Thymus (tissue), 11 donors: ENCODE measurements around the gene C1orf159. TPM values are rescaled to one million over a fixed set of nuclear protein-coding genes. Genes with fewer than 3 reads are reported as not detected.
"Not testable (repeated sequence)": the region's sequence is repeated elsewhere in the genome, so short reads cannot be mapped to it uniquely, and the experiment has no call there.

Experiments used
- DNase-seq, 9 donors: peaks; one replicate each; pipeline ENCODE4 v3.0.0-alpha.2; 2013; ENCODE audit warnings: low spot score in 9 of 9, low read depth in 6 of 9, missing footprints in 1 of 9
- H3K27ac ChIP-seq, 2 donors: one replicate each; pipeline ENCODE4 v1.5.1; 2013; ENCODE audit warnings: control low read depth in 1 of 2, low read depth in 1 of 2, low read length in 1 of 2, mild to moderate bottlenecking in 1 of 2, moderate library complexity in 1 of 2
- H3K27me3 ChIP-seq, 2 donors: one replicate each; pipeline ENCODE4 v1.5.1; 2013; ENCODE audit warnings: low read length in 1 of 2; ENCODE audit not compliant: control insufficient read depth in 2 of 2, insufficient read depth in 1 of 2
- H3K36me3 ChIP-seq, 2 donors: one replicate each; pipeline ENCODE4 v1.5.1; 2013; ENCODE audit warnings: low read length in 1 of 2, mild to moderate bottlenecking in 1 of 2, moderate library complexity in 1 of 2; ENCODE audit not compliant: control insufficient read depth in 2 of 2, insufficient read depth in 2 of 2
- H3K4me1 ChIP-seq, 2 donors: one replicate each; pipeline ENCODE4 v1.5.1; 2013; ENCODE audit warnings: low read length in 2 of 2; ENCODE audit not compliant: control insufficient read depth in 2 of 2, insufficient read depth in 2 of 2
- H3K4me3 ChIP-seq, 2 donors: one replicate each; pipeline ENCODE4 v1.5.1; 2013; ENCODE audit warnings: low read length in 2 of 2, control low read depth in 1 of 2, mild to moderate bottlenecking in 1 of 2
- H3K9me3 ChIP-seq, 2 donors: one replicate each; pipeline ENCODE4 v1.5.1; 2013; ENCODE audit warnings: low read length in 1 of 2, mild to moderate bottlenecking in 1 of 2; ENCODE audit not compliant: control insufficient read depth in 2 of 2, insufficient read depth in 1 of 2
- WGBS: extraction: QIAGEN DNeasy Blood & Tissue Kit; methylation state at CpG from one replicate; pipeline ENCODE4 v1.1.7; 2013; 5-methylcytosine and 5-hydroxymethylcytosine counted together
- polyA plus RNA-seq: library from polyadenylated mRNA; stranded (reverse); fragments of 200-250 nt; gene quantifications from one replicate; pipeline ENCODE4 v1.2.3, GENCODE V29; 2013
- total RNA-seq: library from RNA; stranded (reverse); fragments of 120-200 nt; gene quantifications from one replicate; pipeline ENCODE4 v1.2.4, GENCODE V29; 2013
- donor health status: healthy.

The C1orf159 gene
- total and polyA plus RNA-seq, 2 donors, result 5.0 to 17.8 TPM

DNA sequence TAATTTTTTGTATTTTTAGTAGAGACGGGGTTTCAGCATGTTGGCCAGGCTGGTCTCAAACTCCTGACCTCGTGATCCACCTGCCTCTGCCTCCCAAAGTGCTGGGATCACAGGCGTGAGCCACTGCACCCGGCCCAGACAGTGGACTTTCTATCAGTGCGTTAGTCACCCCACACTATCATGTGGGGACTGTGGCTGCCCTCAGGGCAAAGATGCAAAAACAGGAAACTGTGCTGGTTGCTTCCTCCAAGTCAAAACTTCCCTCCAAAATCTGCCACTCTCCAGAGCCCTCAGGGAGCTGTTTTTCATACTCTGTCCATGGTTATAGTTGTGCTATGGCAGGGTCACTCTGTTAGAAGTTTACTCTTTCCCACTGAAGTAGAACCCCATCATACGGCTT is 11.7 kb downstream of the C1orf159 start:
- H3K36me3 ChIP-seq, H3K9me3 ChIP-seq, H3K4me3 ChIP-seq, H3K27ac ChIP-seq, H3K27me3 ChIP-seq, DNase-seq, H3K4me1 ChIP-seq: not testable (repeated sequence)
- 76% methylated on average over 6 of the region's 6 CpGs for WGBS

DNA sequence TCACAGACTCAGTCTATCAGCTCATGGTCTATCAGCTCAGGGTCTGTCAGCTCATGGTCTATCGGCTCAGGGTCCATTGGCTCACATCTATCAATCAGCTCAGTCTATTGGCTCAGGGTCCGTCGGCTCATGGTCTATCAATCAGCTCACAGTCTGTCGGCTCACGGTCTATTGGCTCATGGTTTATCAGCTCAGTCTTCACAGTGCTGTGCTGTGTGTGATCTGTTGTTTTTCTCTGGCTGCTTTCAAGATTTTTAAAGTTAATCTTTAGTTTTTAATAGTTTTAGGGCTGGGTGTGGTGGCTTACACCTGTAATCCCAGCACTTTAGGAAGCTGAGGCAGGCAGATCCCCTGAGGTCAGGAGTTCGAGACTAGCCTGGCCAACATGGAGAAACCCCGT is 14.4 kb downstream of the C1orf159 start:
- WGBS, result 98% methylated on average over 7 of the region's 7 CpGs
- DNase-seq, result no peak
- Histone ChIP-seq H3K4me1 (peaks cover 0 to 3% of the 10 kb centered on the region in 2 donors), H3K36me3 (peaks cover 0 to 5% of the 10 kb centered on the region in 2 donors), H3K27ac (no peak overlapping the region), H3K9me3 (peaks cover 0 to 4% of the 10 kb centered on the region in 2 donors), H3K27me3 (peaks cover 0 to 2% of the 10 kb centered on the region in 2 donors), H3K4me3 (no peak overlapping the region)

DNA sequence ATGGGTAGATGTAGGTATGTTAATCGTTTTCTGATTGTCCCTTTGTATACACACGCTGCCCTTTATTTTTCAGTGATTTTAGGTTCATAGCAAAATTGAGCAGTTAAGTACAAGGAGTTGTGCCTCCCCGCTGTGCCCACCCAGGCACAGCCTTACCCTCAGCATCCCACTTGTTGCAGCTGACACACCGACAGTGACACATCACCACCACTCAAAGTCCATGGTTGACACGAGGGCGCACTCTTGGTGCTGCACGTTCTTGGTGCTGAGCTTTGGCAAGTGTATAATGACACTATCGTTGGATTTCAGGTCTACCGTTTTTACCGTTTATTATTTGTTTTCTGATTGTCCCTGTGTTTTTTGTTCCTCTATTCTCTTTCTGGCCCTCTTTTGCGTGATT is 15.6 kb downstream of the C1orf159 start:
- Histone ChIP-seq H3K27ac (no peak overlapping the region), H3K9me3 (peaks cover 0 to 4% of the 10 kb centered on the region in 2 donors), H3K27me3 (peaks cover 0 to 2% of the 10 kb centered on the region in 2 donors), H3K36me3 (peaks cover 0 to 5% of the 10 kb centered on the region in 2 donors), H3K4me1 (peaks cover 0 to 3% of the 10 kb centered on the region in 2 donors), H3K4me3 (no peak overlapping the region)
- no peak for DNase-seq
- WGBS, result 98% methylated on average over 11 of the region's 11 CpGs

DNA sequence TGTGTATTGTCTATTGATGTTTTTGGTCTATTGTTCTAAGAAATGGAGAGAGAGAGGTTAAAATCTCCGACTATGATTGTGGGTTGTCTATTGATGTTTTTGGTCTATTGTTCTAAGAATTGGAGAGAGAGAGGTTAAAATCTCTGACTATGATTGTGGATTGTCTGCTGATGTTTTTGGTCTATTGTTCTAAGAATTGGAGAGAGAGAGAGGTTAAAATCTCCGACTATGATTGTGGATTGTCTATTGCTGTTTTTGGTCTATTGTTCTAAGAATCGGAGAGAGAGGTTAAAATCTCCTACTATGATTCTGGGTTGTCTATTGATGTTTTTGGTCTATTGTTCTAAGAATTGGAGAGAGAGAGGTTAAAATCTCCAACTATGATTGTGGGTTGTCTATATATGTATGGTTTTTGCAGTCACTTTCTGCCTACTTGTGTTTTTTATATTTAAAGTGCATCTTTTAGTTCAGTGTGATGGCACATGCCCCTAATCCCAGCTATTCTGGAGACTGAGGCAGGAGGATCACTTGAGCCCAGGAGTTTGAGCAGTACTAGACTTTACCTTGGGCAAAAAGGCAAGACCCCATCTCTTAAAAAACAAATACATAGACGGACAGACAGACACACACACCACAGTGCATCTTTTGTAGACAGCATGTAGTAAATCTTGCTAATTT is 16.2 kb downstream of the C1orf159 start:
- H3K9me3 ChIP-seq, result peaks cover 0 to 4% of the 10 kb centered on the region in 2 donors
- 89% methylated on average over 4 of the region's 4 CpGs for WGBS
- no peak overlapping the region for H3K27ac ChIP-seq
- peaks cover 0 to 4% of the 10 kb centered on the region in 2 donors for H3K36me3 ChIP-seq
- peaks cover 0 to 2% of the 10 kb centered on the region in 2 donors for H3K27me3 ChIP-seq
- H3K4me1 ChIP-seq, result peaks cover 0 to 3% of the 10 kb centered on the region in 2 donors
- no peak for DNase-seq
- H3K4me3 ChIP-seq, result no peak overlapping the region

DNA sequence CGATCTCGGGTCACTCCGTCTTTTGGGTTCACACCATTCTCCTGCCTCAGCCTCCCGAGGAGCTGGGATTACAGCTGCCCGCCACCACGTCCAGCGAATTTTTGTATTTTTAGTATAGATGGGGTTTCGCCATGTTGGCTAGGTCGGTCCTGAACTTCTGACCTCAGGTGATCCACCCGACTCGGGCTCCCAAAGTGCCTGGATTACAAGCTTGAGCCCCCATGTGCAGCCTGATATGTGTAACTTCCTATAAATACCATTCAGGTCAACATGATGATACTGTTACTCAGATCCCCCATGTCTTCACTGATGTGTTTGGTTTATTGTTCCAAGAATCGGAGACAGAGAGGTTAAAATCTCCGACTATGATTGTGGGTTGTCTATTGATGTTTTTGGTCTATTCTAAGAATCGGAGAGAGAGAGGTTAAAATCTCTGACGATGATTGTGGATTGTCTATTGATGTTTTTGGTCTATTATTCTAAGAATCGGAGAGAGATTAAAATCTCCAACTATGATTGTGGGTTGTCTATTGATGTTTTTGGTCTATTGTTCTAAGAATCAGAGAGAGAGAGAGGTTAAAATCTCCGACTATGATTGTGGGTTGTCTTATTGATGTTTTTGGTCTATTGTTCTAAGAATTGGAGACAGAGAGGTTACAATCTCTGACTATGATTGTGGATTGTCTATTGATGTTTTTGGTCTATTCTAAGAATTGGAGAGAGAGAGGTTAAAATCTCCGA is 17.0 kb downstream of the C1orf159 start:
- Histone ChIP-seq H3K27me3 (peaks cover 0 to 2% of the 10 kb centered on the region in 2 donors), H3K4me3 (no peak overlapping the region), H3K27ac (no peak overlapping the region), H3K36me3 (no peaks in the 10 kb centered on the region), H3K9me3 (peaks cover 0 to 4% of the 10 kb centered on the region in 2 donors), H3K4me1 (no peaks in the 10 kb centered on the region)
- DNase-seq, result no peak
- WGBS, result 89% methylated on average over 18 of the region's 18 CpGs

DNA sequence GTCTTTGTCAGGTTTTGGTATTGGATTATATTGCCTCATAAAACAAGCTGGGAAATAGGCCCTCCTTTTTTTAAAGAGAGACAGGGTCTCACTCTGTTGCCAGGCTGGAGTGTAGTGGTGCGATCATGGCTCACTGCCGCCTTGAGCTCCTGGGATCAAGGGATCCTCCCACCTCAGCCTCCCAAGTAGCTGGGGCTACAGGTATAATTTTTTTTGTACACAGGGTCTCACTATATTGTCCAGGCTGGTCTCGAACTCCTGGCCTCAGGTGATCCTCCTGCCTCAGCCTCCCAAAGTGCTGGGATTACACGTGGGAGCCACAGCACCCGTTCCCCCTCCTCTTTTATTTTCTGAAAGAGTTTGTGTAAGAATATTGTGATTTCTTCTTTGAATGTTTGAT is 19.8 kb downstream of the C1orf159 start:
- not testable (repeated sequence) for H3K27me3 ChIP-seq, H3K4me1 ChIP-seq, H3K9me3 ChIP-seq, H3K36me3 ChIP-seq, H3K27ac ChIP-seq, DNase-seq, H3K4me3 ChIP-seq
- WGBS, result 96% methylated on average over 5 of the region's 5 CpGs

DNA sequence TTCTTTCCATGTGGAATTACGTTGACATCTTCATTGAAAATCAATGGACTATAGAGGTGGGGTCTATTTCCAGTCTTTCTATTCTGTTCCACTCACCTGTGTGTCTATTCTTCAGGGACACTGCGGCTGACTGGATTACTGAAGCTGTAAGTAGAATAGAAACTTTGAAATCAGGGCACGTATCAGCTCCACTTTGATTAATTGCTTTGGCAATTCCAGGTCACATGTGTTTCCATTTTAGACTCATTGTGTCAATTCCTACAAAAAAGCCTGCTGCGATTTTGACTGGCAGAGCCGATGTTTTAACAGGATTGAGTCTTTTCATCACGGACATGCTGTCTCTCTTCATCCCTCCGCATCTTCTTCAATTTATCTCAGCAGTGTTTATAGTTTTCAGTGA is 20.9 kb downstream of the C1orf159 start:
- Histone ChIP-seq H3K9me3 (no peaks in the 10 kb centered on the region), H3K4me3 (no peak overlapping the region), H3K27ac (no peak overlapping the region), H3K36me3 (no peaks in the 10 kb centered on the region), H3K27me3 (no peaks in the 10 kb centered on the region), H3K4me1 (no peaks in the 10 kb centered on the region)
- DNase-seq, result no peak
- WGBS, result 96% methylated on average over 7 of the region's 7 CpGs

DNA sequence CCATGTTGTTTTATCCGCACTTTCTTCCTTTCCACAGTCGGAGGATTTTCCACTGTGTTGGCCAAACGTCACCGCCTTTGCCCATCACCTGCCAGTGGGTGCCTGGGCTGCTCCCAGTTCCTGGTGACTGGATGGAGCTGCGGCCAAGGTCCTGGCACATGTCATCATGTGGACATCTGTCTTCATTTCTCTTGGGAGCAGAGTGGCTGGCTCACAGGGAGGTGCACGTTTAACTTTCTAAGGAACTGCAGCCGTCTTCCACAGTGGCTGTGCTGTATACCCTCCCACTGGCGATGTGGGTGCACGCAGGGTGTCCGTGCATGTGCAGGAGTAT is 22.3 kb downstream of the C1orf159 start:
- no peaks in the 10 kb centered on the region for H3K27me3 ChIP-seq
- no peak overlapping the region for H3K27ac ChIP-seq
- no peak overlapping the region for H3K4me3 ChIP-seq
- WGBS, result 97% methylated on average over 10 of the region's 10 CpGs
- no peak for DNase-seq
- H3K36me3 ChIP-seq, result no peaks in the 10 kb centered on the region
- no peaks in the 10 kb centered on the region for H3K9me3 ChIP-seq
- H3K4me1 ChIP-seq, result no peaks in the 10 kb centered on the region

DNA sequence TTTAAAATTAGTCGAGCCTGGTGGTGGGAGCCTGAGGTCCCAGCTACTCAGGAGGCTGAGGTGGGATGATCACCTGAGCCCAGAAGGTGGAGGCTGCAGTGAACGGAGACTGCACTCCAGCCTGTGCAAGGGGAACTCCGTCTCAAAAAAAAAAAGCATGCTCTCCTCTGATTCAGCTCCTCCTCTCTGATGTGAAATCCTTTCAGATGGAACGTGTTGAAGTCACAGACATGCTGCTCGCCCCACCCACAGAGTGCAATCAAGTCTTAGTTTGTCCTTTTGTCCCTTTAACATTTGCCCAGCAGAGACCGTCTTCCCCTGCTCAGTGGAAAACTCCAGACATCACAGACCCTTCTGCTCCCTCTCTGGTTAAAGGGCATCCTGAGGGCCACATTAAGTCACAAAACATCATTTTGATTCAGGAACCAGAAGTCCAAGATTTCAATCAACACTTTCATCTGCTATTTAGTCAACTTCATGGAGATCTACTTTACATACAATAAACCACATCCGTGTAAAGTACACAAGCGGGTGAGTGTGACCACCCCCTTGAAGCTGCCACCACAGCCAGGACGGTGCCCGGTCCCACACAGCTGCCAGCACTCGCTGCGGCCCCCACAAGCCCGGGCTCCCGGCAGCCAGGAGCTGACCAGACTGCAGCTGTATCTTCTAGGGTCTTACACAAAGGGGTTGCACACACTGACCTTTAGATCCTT is 22.8 kb downstream of the C1orf159 start:
- no peaks in the 10 kb centered on the region for H3K27me3 ChIP-seq
- WGBS, result 96% methylated on average over 14 of the region's 14 CpGs
- no peak overlapping the region for H3K27ac ChIP-seq
- no peaks in the 10 kb centered on the region for H3K9me3 ChIP-seq
- no peak overlapping the region for H3K4me3 ChIP-seq
- no peaks in the 10 kb centered on the region for H3K36me3 ChIP-seq
- no peaks in the 10 kb centered on the region for H3K4me1 ChIP-seq
- DNase-seq, result no peak
